Duodenal mucosa (tissue), 2 donors: ENCODE measurements around the gene RAPGEF1.

Experiments
- H3K27ac ChIP-seq: one replicate; pipeline ENCODE4 v1.7.0; 2013; ENCODE audit warnings: low read depth, low read length
- H3K27me3 ChIP-seq, 2 donors: one replicate each; pipeline ENCODE4 v1.7.0; 2013; ENCODE audit warnings: low read length in 2 of 2, control low read depth in 1 of 2; ENCODE audit not compliant: insufficient read depth in 2 of 2, control insufficient read depth in 1 of 2
- H3K36me3 ChIP-seq, 2 donors: one replicate each; pipeline ENCODE4 v1.7.0; 2013; ENCODE audit warnings: low read length in 2 of 2, control low read depth in 1 of 2; ENCODE audit not compliant: insufficient read depth in 2 of 2, control insufficient read depth in 1 of 2
- H3K4me1 ChIP-seq, 2 donors: one replicate each; pipeline ENCODE4 v1.7.0; 2013; ENCODE audit warnings: low read length in 2 of 2, control low read depth in 1 of 2; ENCODE audit not compliant: insufficient read depth in 2 of 2, control insufficient read depth in 1 of 2
- H3K4me3 ChIP-seq, 2 donors: one replicate each; pipeline ENCODE4 v1.7.0; 2013; ENCODE audit warnings: low read length in 2 of 2, low read depth in 1 of 2
- H3K9ac ChIP-seq, 2 donors: one replicate each; pipeline ENCODE4 v1.7.0; 2013; ENCODE audit warnings: low read length in 2 of 2, low read depth in 1 of 2
- H3K9me3 ChIP-seq, 2 donors: one replicate each; pipeline ENCODE4 v1.7.0; 2013; ENCODE audit warnings: low read length in 2 of 2, control low read depth in 1 of 2; ENCODE audit not compliant: control insufficient read depth in 1 of 2

RAPGEF1 gene

GRCh38 chr9:131720330-131720729 is 19.5 kb downstream of the RAPGEF1 start:
- no peaks in the 10 kb centered on the region for H3K27me3 ChIP-seq
- no peaks in the 10 kb centered on the region for H3K9me3 ChIP-seq
- peaks cover 19 to 21% of the 10 kb centered on the region in 2 donors for H3K4me1 ChIP-seq
- no peak overlapping the region for H3K4me3 ChIP-seq
- peaks cover 0 to 13% of the 10 kb centered on the region in 2 donors for H3K36me3 ChIP-seq
- peak overlapping the region in 1 of 2 donors; percentile 27 for H3K9ac ChIP-seq
- H3K27ac ChIP-seq = no peak overlapping the region

- Histone ChIP-seq H3K4me1 (peaks cover 13 to 16% of the 10 kb centered on the region in 2 donors), H3K9ac (no peak overlapping the region), H3K27ac (no peak overlapping the region)
Observed at GRCh38 chr9:131719262-131719908, 20.5 kb downstream of the RAPGEF1 start.

GRCh38 chr9:131717719-131718460 is 22.0 kb downstream of the RAPGEF1 start:
- Histone ChIP-seq H3K27ac (no peak overlapping the region), H3K4me1 (peaks cover 13 to 16% of the 10 kb centered on the region in 2 donors), H3K27me3 (no peaks in the 10 kb centered on the region)

More at GRCh38 chr9:131719262-131719908, 20.5 kb downstream of the RAPGEF1 start:
- Histone ChIP-seq H3K4me3 (no peak overlapping the region), H3K27me3 (no peaks in the 10 kb centered on the region), H3K36me3 (peaks cover 4 to 20% of the 10 kb centered on the region in 2 donors), H3K9me3 (no peaks in the 10 kb centered on the region)

GRCh38 chr9:131715906-131716305 is 24.0 kb downstream of the RAPGEF1 start:
- Histone ChIP-seq H3K36me3 (peaks cover 6 to 10% of the 10 kb centered on the region in 2 donors), H3K27ac (no peak overlapping the region), H3K9ac (no peak overlapping the region), H3K4me1 (peaks cover 13 to 16% of the 10 kb centered on the region in 2 donors), H3K9me3 (no peaks in the 10 kb centered on the region), H3K4me3 (no peak overlapping the region), H3K27me3 (no peaks in the 10 kb centered on the region)

More at GRCh38 chr9:131717719-131718460, 22.0 kb downstream of the RAPGEF1 start:
- H3K9ac ChIP-seq = no peak overlapping the region
- no peak overlapping the region for H3K4me3 ChIP-seq
- H3K9me3 ChIP-seq = no peaks in the 10 kb centered on the region
- peaks cover 4 to 16% of the 10 kb centered on the region in 2 donors for H3K36me3 ChIP-seq

GRCh38 chr9:131714821-131715220 is 25.1 kb downstream of the RAPGEF1 start:
- Histone ChIP-seq H3K9ac (no peak overlapping the region), H3K4me3 (no peak overlapping the region), H3K27ac (no peak overlapping the region), H3K9me3 (no peaks in the 10 kb centered on the region), H3K36me3 (peaks cover 6 to 8% of the 10 kb centered on the region in 2 donors), H3K27me3 (no peaks in the 10 kb centered on the region), H3K4me1 (peaks cover 18 to 23% of the 10 kb centered on the region in 2 donors)

GRCh38 chr9:131714161-131714646 is 25.7 kb downstream of the RAPGEF1 start:
- Histone ChIP-seq H3K4me1 (peaks cover 15 to 23% of the 10 kb centered on the region in 2 donors), H3K9ac (no peak overlapping the region), H3K4me3 (no peak overlapping the region)

GRCh38 chr9:131713016-131713415 is 26.9 kb downstream of the RAPGEF1 start:
- Histone ChIP-seq H3K36me3 (peaks cover 6 to 8% of the 10 kb centered on the region in 2 donors), H3K9me3 (no peaks in the 10 kb centered on the region), H3K27ac (no peak overlapping the region), H3K4me3 (no peak overlapping the region), H3K27me3 (no peaks in the 10 kb centered on the region), H3K4me1 (peaks cover 11 to 17% of the 10 kb centered on the region in 2 donors), H3K9ac (no peak overlapping the region)

More at GRCh38 chr9:131714161-131714646, 25.7 kb downstream of the RAPGEF1 start:
- H3K9me3 ChIP-seq = no peaks in the 10 kb centered on the region
- no peaks in the 10 kb centered on the region for H3K27me3 ChIP-seq
- peaks cover 6 to 8% of the 10 kb centered on the region in 2 donors for H3K36me3 ChIP-seq
- H3K27ac ChIP-seq = no peak overlapping the region

- no peaks in the 10 kb centered on the region for H3K9me3 ChIP-seq
- peaks cover 6 to 8% of the 10 kb centered on the region in 2 donors for H3K36me3 ChIP-seq
- no peaks in the 10 kb centered on the region for H3K27me3 ChIP-seq
- H3K9ac ChIP-seq = no peak overlapping the region
- no peak overlapping the region for H3K27ac ChIP-seq
- peaks cover 19% of the 10 kb centered on the region in 2 donors for H3K4me1 ChIP-seq
- H3K4me3 ChIP-seq = no peak overlapping the region
Observed at GRCh38 chr9:131712151-131712716, 27.6 kb downstream of the RAPGEF1 start.

GRCh38 chr9:131709771-131710431 is 30.0 kb downstream of the RAPGEF1 start:
- H3K4me1 ChIP-seq = peaks cover 41 to 42% of the 10 kb centered on the region in 2 donors
- peaks cover 2 to 3% of the 10 kb centered on the region in 2 donors for H3K36me3 ChIP-seq
- no peak overlapping the region for H3K9ac ChIP-seq
- H3K9me3 ChIP-seq = no peaks in the 10 kb centered on the region
- no peak overlapping the region for H3K27ac ChIP-seq
- H3K4me3 ChIP-seq = no peak overlapping the region
- H3K27me3 ChIP-seq = no peaks in the 10 kb centered on the region
